CD8-positive, alpha-beta memory T cell (primary cell): ENCODE measurements around the gene SLC50A1. TPM values are rescaled to one million over a fixed set of nuclear protein-coding genes. Genes with fewer than 3 reads are reported as not detected.

Experiments used
- polyA plus RNA-seq: library from polyadenylated mRNA; unstranded; fragments of 300-500 nt; fragmentation: Illumina TruSeq; gene quantifications from one replicate; pipeline ENCODE4 v1.2.3, GENCODE V29; 2021
- total RNA-seq, 2 experiments: library from RNA; stranded (reverse); gene quantifications; one replicate each; pipeline ENCODE4 v1.2.3, GENCODE V29; 2021

SLC50A1 gene
- total and polyA plus RNA-seq, 3 experiments from 2014 or later: 43.4 to 49.5 (median 47.2) TPM

Other genes starting within 250 kb of the SLC50A1 start
- gene PMVK, start 199.1 kb upstream of the SLC50A1 start, total RNA-seq: 10 to 100 TPM; 44.7 to 45.2 TPM
- gene PMVK, start 199.1 kb upstream of the SLC50A1 start, polyA plus RNA-seq: 55.5 TPM
- gene PBXIP1, start 179.8 kb upstream of the SLC50A1 start, total RNA-seq: 10 to 100 TPM; 35.9 to 36.1 TPM
- 295 TPM for gene PBXIP1, start 179.8 kb upstream of the SLC50A1 start, polyA plus RNA-seq
- 10 to 100 TPM; 34.2 to 35.3 TPM for gene PYGO2, start 174.1 kb upstream of the SLC50A1 start, total RNA-seq
- 42.6 TPM for gene PYGO2, start 174.1 kb upstream of the SLC50A1 start, polyA plus RNA-seq
- gene SHC1, start 165.1 kb upstream of the SLC50A1 start, total RNA-seq: 10 to 100 TPM; 37.4 to 40.8 TPM
- 32.7 TPM for gene SHC1, start 165.1 kb upstream of the SLC50A1 start, polyA plus RNA-seq
- gene CKS1B, start 161.2 kb upstream of the SLC50A1 start, total RNA-seq: 100 to 1,000 TPM; 125 to 126 TPM
- gene CKS1B, start 161.2 kb upstream of the SLC50A1 start, polyA plus RNA-seq: 46.8 TPM
- gene FLAD1, start 152.5 kb upstream of the SLC50A1 start, total RNA-seq: 10 to 100 TPM; 73.7 to 76.3 TPM
- 51.2 TPM for gene FLAD1, start 152.5 kb upstream of the SLC50A1 start, polyA plus RNA-seq
- gene LENEP, start 142.3 kb upstream of the SLC50A1 start, total RNA-seq: under 1 TPM; 0.62 to 0.72 TPM
- gene LENEP, start 142.3 kb upstream of the SLC50A1 start, polyA plus RNA-seq: not detected
- gene ZBTB7B, start 133.1 kb upstream of the SLC50A1 start, total RNA-seq: 10 to 100 TPM; 33.2 to 34.7 TPM
- 3.3 TPM for gene ZBTB7B, start 133.1 kb upstream of the SLC50A1 start, polyA plus RNA-seq
- under 1 TPM; 0.09 to 0.16 TPM for gene DCST2, start 102.1 kb upstream of the SLC50A1 start, total RNA-seq
- gene DCST2, start 102.1 kb upstream of the SLC50A1 start, polyA plus RNA-seq: not detected
- not detected for gene DCST1, start 102.0 kb upstream of the SLC50A1 start, total RNA-seq
- not detected for gene DCST1, start 102.0 kb upstream of the SLC50A1 start, polyA plus RNA-seq
- 10 to 100 TPM; 34.5 to 36.9 TPM for gene ADAM15, start 84.5 kb upstream of the SLC50A1 start, total RNA-seq
- gene ADAM15, start 84.5 kb upstream of the SLC50A1 start, polyA plus RNA-seq: 15.3 TPM
- gene EFNA4, start 72.1 kb upstream of the SLC50A1 start, total RNA-seq: 1 to 10 TPM; 3.4 to 3.7 TPM
- 3.0 TPM for gene EFNA4, start 72.1 kb upstream of the SLC50A1 start, polyA plus RNA-seq
- 1 to 10 TPM in 1 of 2 experiments, under 1 TPM in 1; 0.94 to 1.4 TPM for gene EFNA3, start 57.0 kb upstream of the SLC50A1 start, total RNA-seq
- 1.0 TPM for gene EFNA3, start 57.0 kb upstream of the SLC50A1 start, polyA plus RNA-seq
- under 1 TPM; 0.16 to 0.31 TPM for gene EFNA1, start 8.0 kb upstream of the SLC50A1 start, total RNA-seq
- gene EFNA1, start 8.0 kb upstream of the SLC50A1 start, polyA plus RNA-seq: 1.3 TPM
- 10 to 100 TPM; 38.9 to 40.9 TPM for gene DPM3, start 4.7 kb downstream of the SLC50A1 start, total RNA-seq
- gene DPM3, start 4.7 kb downstream of the SLC50A1 start, polyA plus RNA-seq: 120 TPM
- gene KRTCAP2, start 37.5 kb downstream of the SLC50A1 start, total RNA-seq: 100 to 1,000 TPM; 181 to 207 TPM
- 576 TPM for gene KRTCAP2, start 37.5 kb downstream of the SLC50A1 start, polyA plus RNA-seq
- gene TRIM46, start 38.0 kb downstream of the SLC50A1 start, total RNA-seq: 1 to 10 TPM; 6.4 to 7.3 TPM
- gene TRIM46, start 38.0 kb downstream of the SLC50A1 start, polyA plus RNA-seq: 0.99 TPM
- 1 to 10 TPM; 7.8 to 7.9 TPM for gene THBS3, start 72.0 kb downstream of the SLC50A1 start, total RNA-seq
- 2.9 TPM for gene THBS3, start 72.0 kb downstream of the SLC50A1 start, polyA plus RNA-seq
- gene MTX1, start 72.8 kb downstream of the SLC50A1 start, total RNA-seq: 10 to 100 TPM; 67.6 to 73.2 TPM
- 43.7 TPM for gene MTX1, start 72.8 kb downstream of the SLC50A1 start, polyA plus RNA-seq
- 10 to 100 TPM; 39.1 to 41.5 TPM for gene ENTREP3, start 119.6 kb downstream of the SLC50A1 start, total RNA-seq
- gene ENTREP3, start 119.6 kb downstream of the SLC50A1 start, polyA plus RNA-seq: 1.7 TPM
- 100 to 1,000 TPM; 152 to 158 TPM for gene SCAMP3, start 126.5 kb downstream of the SLC50A1 start, total RNA-seq
- gene SCAMP3, start 126.5 kb downstream of the SLC50A1 start, polyA plus RNA-seq: 179 TPM
- 10 to 100 TPM; 78.3 to 79.8 TPM for gene CLK2, start 137.7 kb downstream of the SLC50A1 start, total RNA-seq
- 20.2 TPM for gene CLK2, start 137.7 kb downstream of the SLC50A1 start, polyA plus RNA-seq
- gene HCN3, start 141.6 kb downstream of the SLC50A1 start, total RNA-seq: 1 to 10 TPM; 3.2 to 3.7 TPM
- gene HCN3, start 141.6 kb downstream of the SLC50A1 start, polyA plus RNA-seq: 0.18 TPM
- gene PKLR, start 165.6 kb downstream of the SLC50A1 start, total RNA-seq: not detected
- not detected for gene PKLR, start 165.6 kb downstream of the SLC50A1 start, polyA plus RNA-seq
- 100 to 1,000 TPM; 194 to 199 TPM for gene FDPS, start 173.0 kb downstream of the SLC50A1 start, total RNA-seq
- 126 TPM for gene FDPS, start 173.0 kb downstream of the SLC50A1 start, polyA plus RNA-seq
- 10 to 100 TPM; 31.3 to 32.8 TPM for gene RUSC1, start 185.0 kb downstream of the SLC50A1 start, total RNA-seq
- gene RUSC1, start 185.0 kb downstream of the SLC50A1 start, polyA plus RNA-seq: 9.8 TPM